Keratinocyte (primary cell): ENCODE data around the gene PDE3A. TPM values are rescaled to one million over a fixed set of nuclear protein-coding genes. Genes with fewer than 3 reads are reported as not detected.

Source experiments
- DNase-seq: peaks from one replicate; pipeline ENCODE4 v3.0.0-alpha.2; 2011; ENCODE audit warnings: low read depth, missing footprints, low spot score
- FAIRE-seq: peaks from 2 replicates; lab custom pipeline; 2011; peaks lifted over from hg19 to GRCh38; lab: Jason Lieb, UNC
- H2AFZ ChIP-seq: 2 replicates; pipeline ENCODE4 v1.6.0; 2012; ENCODE audit warnings: low read length, control low read depth, inconsistent platforms; ENCODE audit not compliant: control insufficient read depth
- H3K27ac ChIP-seq: 2 replicates; pipeline ENCODE4 v1.5.1; 2011; ENCODE audit warnings: low read length; ENCODE audit not compliant: control insufficient read depth, insufficient read depth
- H3K27me3 ChIP-seq: 3 replicates; pipeline ENCODE4 v1.6.0; 2011; ENCODE audit warnings: low read length; ENCODE audit not compliant: control insufficient read depth, insufficient read depth; ENCODE audit errors: extremely low read depth
- H3K36me3 ChIP-seq, 2 experiments: 2 replicates in 1 of 2; 3 replicates in 1 of 2; pipeline ENCODE4 v1.5.1; 2011; ENCODE audit warnings: low read length in 2 of 2, mild to moderate bottlenecking in 1 of 2; ENCODE audit not compliant: control insufficient read depth in 2 of 2, insufficient read depth in 2 of 2; ENCODE audit errors: extremely low read depth in 1 of 2
- H3K4me1 ChIP-seq: 3 replicates; pipeline ENCODE4 v1.5.1; 2011; ENCODE audit warnings: low read length; ENCODE audit not compliant: control insufficient read depth, insufficient read depth; ENCODE audit errors: extremely low read depth
- H3K4me2 ChIP-seq: 3 replicates; pipeline ENCODE4 v1.6.0; 2011; ENCODE audit warnings: low read depth, low read length; ENCODE audit not compliant: control insufficient read depth, insufficient read depth; ENCODE audit errors: extremely low read depth
- H3K4me3 ChIP-seq, 3 experiments: fragments of 200-600 bp in 1 of 3; sonication (generic) in 1 of 3; 2 replicates in 2 of 3; 3 replicates in 1 of 3; pipeline ENCODE4 v1.5.1; 2011 to 2016; ENCODE audit warnings: low read length in 3 of 3, mild to moderate bottlenecking in 3 of 3, control low read depth in 2 of 3, inconsistent platforms in 1 of 3, low read depth in 1 of 3, mixed read lengths in 1 of 3, mixed run types in 1 of 3, moderate library complexity in 1 of 3; ENCODE audit not compliant: control insufficient read depth in 2 of 3, insufficient read depth in 2 of 3; ENCODE audit errors: extremely low read depth in 1 of 3
- H3K79me2 ChIP-seq: 2 replicates; pipeline ENCODE4 v1.6.0; 2012; ENCODE audit warnings: low read length; ENCODE audit not compliant: control insufficient read depth, insufficient read depth
- H3K9ac ChIP-seq: 3 replicates; pipeline ENCODE4 v1.6.0; 2011; ENCODE audit warnings: low read length; ENCODE audit not compliant: control insufficient read depth, insufficient read depth; ENCODE audit errors: extremely low read depth
- H3K9me1 ChIP-seq: 3 replicates; pipeline ENCODE4 v1.6.0; 2011; ENCODE audit warnings: low read length; ENCODE audit not compliant: control insufficient read depth, insufficient read depth; ENCODE audit errors: extremely low read depth
- H3K9me3 ChIP-seq: 2 replicates; pipeline ENCODE4 v1.5.1; 2012; ENCODE audit warnings: low read depth, low read length; ENCODE audit not compliant: control insufficient read depth
- H4K20me1 ChIP-seq: 3 replicates; pipeline ENCODE4 v1.6.0; 2011; ENCODE audit warnings: low read length; ENCODE audit not compliant: control insufficient read depth, insufficient read depth; ENCODE audit errors: extremely low read depth
- EZH2 ChIP-seq: IDR thresholded peaks from one replicate; pipeline ENCODE4 v1.6.1; 2012; ENCODE audit warnings: inconsistent platforms, mild to moderate bottlenecking, low read length, moderate library complexity
- dilution Hi-C: fragments of 300-500 bp; cut with MboI; formaldehyde crosslinking; loops from one replicate; pipeline ENCODE4 v1.7.0; 2020; ENCODE audit warnings: low sequenced_read_pairs; ENCODE audit not compliant: extremely low pct_ligation_motif_present
- polyA plus RNA-seq, 5 experiments: library from polyadenylated mRNA; depleted of rRNA in 3 of 5; stranded (reverse) in 3 of 5; stranded (forward) in 1 of 5; unstranded in 1 of 5; fragments of >200 nt; gene quantifications; 1 replicate in 1 of 5; 2 replicates in 3 of 5; 3 replicates in 1 of 5; pipeline versions ENCODE4 v1.2.1 to v1.2.3, GENCODE V29; 2011 to 2012; ENCODE audit warnings: missing spikeins in 2 of 5, low read depth in 1 of 5, low replicate concordance in 1 of 5
- TF ChIP-seq, protein P1 (sequence below), 3 experiments: IDR thresholded peaks in 1 of 3; conservative IDR thresholded peaks in 1 of 3; optimal IDR thresholded peaks in 1 of 3; 2 replicates in 2 of 3; 3 replicates in 1 of 3; pipeline versions ENCODE3 to v1.5.1; 2011; ENCODE audit warnings: low read length in 3 of 3, mild to moderate bottlenecking in 3 of 3, moderate library complexity in 2 of 3, control low read depth in 1 of 3, inconsistent platforms in 1 of 3; ENCODE audit not compliant: insufficient read depth in 2 of 3; ENCODE audit errors: extremely low read depth in 1 of 3

PDE3A gene
- polyA plus RNA-seq, 1 donor (not counting 4 experiments of a cell fraction or from before 2014, with no cell fraction given), result 0.01 TPM

DNA sequence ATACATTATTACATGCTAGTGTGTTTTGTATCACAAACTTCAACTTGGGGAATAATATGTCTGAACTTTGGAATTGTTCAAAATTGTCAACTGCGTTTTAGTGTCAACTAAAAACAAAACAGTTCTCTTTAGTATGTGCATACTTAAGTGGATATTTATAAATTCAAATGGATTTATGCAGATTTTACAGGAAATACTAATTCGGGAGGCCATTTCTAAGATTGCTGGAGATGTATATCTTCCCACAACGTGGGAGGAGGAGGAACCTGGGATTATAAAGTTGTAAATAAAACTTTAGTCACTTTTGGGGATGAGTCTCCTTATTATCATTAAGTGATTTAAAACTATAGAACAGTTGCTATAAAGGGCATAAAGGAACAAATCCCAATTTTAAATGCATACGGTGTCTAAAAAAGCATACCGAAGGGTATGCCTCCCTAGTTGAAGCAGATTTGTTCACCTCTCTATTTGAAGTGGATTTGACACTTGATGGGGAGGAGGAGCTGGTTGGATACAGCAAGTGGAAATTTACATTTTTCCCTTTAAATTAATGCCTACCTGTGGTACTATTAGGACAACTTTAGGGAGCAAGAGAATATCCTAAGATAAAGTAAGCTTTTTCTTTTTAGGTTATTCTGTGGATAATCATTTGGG, 2.7 kb downstream of the PDE3A start:
- Histone ChIP-seq H3K79me2 (no peaks in the 10 kb centered on the region), H3K9me3 (no peaks in the 10 kb centered on the region), H3K9me1 (no peaks in the 10 kb centered on the region), H3K9ac (no peak overlapping the region), H3K4me1 (peaks cover 4% of the 10 kb centered on the region), H2AFZ (no peak overlapping the region), H4K20me1 (no peaks in the 10 kb centered on the region), H3K27me3 (peaks cover 37% of the 10 kb centered on the region), H3K4me3 (no peak overlapping the region), H3K4me2 (no peak overlapping the region), H3K36me3 (no peaks in the 10 kb centered on the region), H3K27ac (no peak overlapping the region)
- DNase-seq (no peak), FAIRE-seq (no peak)
- dilution Hi-C loops, result no loop called here
- TF ChIP-seq, protein P1, sequence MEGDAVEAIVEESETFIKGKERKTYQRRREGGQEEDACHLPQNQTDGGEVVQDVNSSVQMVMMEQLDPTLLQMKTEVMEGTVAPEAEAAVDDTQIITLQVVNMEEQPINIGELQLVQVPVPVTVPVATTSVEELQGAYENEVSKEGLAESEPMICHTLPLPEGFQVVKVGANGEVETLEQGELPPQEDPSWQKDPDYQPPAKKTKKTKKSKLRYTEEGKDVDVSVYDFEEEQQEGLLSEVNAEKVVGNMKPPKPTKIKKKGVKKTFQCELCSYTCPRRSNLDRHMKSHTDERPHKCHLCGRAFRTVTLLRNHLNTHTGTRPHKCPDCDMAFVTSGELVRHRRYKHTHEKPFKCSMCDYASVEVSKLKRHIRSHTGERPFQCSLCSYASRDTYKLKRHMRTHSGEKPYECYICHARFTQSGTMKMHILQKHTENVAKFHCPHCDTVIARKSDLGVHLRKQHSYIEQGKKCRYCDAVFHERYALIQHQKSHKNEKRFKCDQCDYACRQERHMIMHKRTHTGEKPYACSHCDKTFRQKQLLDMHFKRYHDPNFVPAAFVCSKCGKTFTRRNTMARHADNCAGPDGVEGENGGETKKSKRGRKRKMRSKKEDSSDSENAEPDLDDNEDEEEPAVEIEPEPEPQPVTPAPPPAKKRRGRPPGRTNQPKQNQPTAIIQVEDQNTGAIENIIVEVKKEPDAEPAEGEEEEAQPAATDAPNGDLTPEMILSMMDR (optimal IDR thresholded peaks at IDR 0.05 in 1 of 3, IDR thresholded peaks at IDR 0.05 in 1 of 3, conservative IDR thresholded peaks at IDR 0.05 in 1 of 3; ENCODE audit: extremely low read depth in 1 of 3, insufficient read depth in 2 of 3, low read length in 3 of 3), result no peak
- no peak for TF ChIP-seq EZH2

GRCh38 chr12:20372326-20373096, 4.2 kb downstream of the PDE3A start:
- Histone ChIP-seq H2AFZ (no peak overlapping the region), H3K27ac (no peak overlapping the region), H3K4me2 (no peak overlapping the region), H4K20me1 (no peaks in the 10 kb centered on the region), H3K9me3 (no peaks in the 10 kb centered on the region), H3K4me1 (peaks cover 4% of the 10 kb centered on the region), H3K27me3 (peaks cover 36% of the 10 kb centered on the region), H3K79me2 (no peaks in the 10 kb centered on the region), H3K36me3 (no peaks in the 10 kb centered on the region), H3K9ac (no peak overlapping the region), H3K9me1 (no peaks in the 10 kb centered on the region), H3K4me3 (no peak overlapping the region)
- dilution Hi-C loops, result no loop called here
- TF ChIP-seq EZH2, result no peak
- TF ChIP-seq, protein P1 (optimal IDR thresholded peaks at IDR 0.05 in 1 of 3, IDR thresholded peaks at IDR 0.05 in 1 of 3, conservative IDR thresholded peaks at IDR 0.05 in 1 of 3; ENCODE audit: extremely low read depth in 1 of 3, insufficient read depth in 2 of 3, low read length in 3 of 3), result no peak
- DNase-seq, result no peak
- no peak for FAIRE-seq
